ENCODE measurements around the gene SRGN. TPM values are rescaled to one million over a fixed set of nuclear protein-coding genes. Genes with fewer than 3 reads are reported as not detected.
A peak's percentile ranks its signal among the peaks of the same experiment; 100 is the strongest.

SRGN gene
- total and polyA plus RNA-seq, 2 of the 13 experiments (the other 11 are each of a cell fraction or from before 2014, with no cell fraction given) = 0.09 TPM; not detected in 1

DNA sequence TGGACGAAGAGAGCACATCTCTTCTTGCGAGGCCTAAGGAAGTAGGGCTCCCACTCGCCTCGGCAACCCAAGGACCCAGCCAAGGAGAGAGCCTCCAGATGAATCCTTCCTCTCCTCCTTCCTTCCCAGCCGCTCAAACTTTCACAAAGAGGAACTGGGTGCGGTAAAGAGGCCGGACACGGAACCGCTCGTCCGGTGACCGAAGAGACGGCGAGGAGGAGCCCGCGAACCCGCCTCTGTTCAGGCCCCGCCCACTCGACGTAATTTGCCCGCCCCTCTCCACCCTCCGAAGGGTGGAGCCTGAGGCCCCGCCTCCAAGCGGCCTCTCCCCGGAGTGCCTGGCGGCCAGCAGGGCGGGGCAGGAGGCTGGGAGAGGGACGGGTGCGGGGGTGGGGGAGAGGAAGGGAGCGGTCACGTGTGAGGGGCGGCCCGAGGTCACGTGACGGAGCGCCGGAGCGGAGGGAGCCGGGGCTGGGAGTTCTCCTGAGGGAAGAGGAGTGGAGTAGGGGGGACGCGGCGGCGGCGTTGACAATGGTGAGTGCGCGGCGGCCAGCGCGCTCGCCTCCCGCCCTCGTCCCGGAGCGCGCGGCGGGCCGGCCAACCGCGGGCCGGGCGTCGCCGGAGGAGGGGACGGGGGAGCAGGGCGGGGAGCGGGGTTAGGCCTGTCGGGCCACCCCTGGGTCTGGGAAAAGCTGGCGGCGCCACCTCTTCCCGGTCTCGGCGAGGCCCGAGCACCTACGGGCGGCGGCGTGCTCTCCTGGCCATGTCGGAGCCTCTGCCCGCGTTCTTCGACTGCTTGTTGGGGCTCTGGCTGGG is 36.1 kb downstream of the SRGN start, which contains the start of gene VPS26A (continued):
- TF ChIP-seq ZNF512 (CRISPR knock-in tag; IDR thresholded peaks at IDR 0.05) (no peak), ZNF335 (CRISPR knock-in tag; IDR thresholded peaks at IDR 0.05) (peak; percentile 78), KLF9 (CRISPR knock-in tag; IDR thresholded peaks at IDR 0.05; ENCODE audit: low read depth) (no peak), ZNF263 (CRISPR knock-in tag; IDR thresholded peaks at IDR 0.05) (peak; percentile 22; the same call in 1 of the 2 replicates), ZNF740 (CRISPR knock-in tag; IDR thresholded peaks at IDR 0.05) (no peak), ZNF747 (CRISPR knock-in tag; IDR thresholded peaks at IDR 0.05; ENCODE audit: borderline replicate concordance) (no peak), JUNB (CRISPR knock-in tag; IDR thresholded peaks at IDR 0.05; ENCODE audit: borderline replicate concordance) (no peak), KDM1A (CRISPR knock-in tag; IDR thresholded peaks at IDR 0.05) (no peak), ZNF775 (CRISPR knock-in tag; IDR thresholded peaks at IDR 0.05; ENCODE audit: borderline replicate concordance) (no peak), KMT2A (CRISPR knock-in tag; IDR thresholded peaks at IDR 0.05) (peak; percentile 66), ZNF234 (CRISPR knock-in tag; conservative IDR thresholded peaks at IDR 0.05) (no peak), DRAP1 (CRISPR knock-in tag; IDR thresholded peaks at IDR 0.05) (peak; percentile 82), ZNF558 (CRISPR knock-in tag; IDR thresholded peaks at IDR 0.05; ENCODE audit: borderline replicate concordance) (peak; percentile 25; the same call in 1 of the 2 replicates), PAX8 (CRISPR knock-in tag; IDR thresholded peaks at IDR 0.05; ENCODE audit: borderline replicate concordance) (peak; percentile 69; the same call in 1 of the 2 replicates), SMYD3 (CRISPR knock-in tag; IDR thresholded peaks at IDR 0.05) (no peak), ZMYM3 (CRISPR knock-in tag; IDR thresholded peaks at IDR 0.05) (no peak), KAT8 (CRISPR knock-in tag; IDR thresholded peaks at IDR 0.05) (peak; percentile 72), FOSL2 (CRISPR knock-in tag; IDR thresholded peaks at IDR 0.05) (no peak), ZNF367 (CRISPR knock-in tag; IDR thresholded peaks at IDR 0.05; ENCODE audit: borderline replicate concordance) (no peak), ZNF878 (CRISPR knock-in tag; IDR thresholded peaks at IDR 0.05) (peak; percentile 60; the same call in 1 of the 2 replicates), SETDB1 (CRISPR knock-in tag; IDR thresholded peaks at IDR 0.05; ENCODE audit: borderline replicate concordance) (no peak), SOX5 (CRISPR knock-in tag; IDR thresholded peaks at IDR 0.05; ENCODE audit: borderline replicate concordance) (peak; percentile 39), DMTF1 (CRISPR knock-in tag; IDR thresholded peaks at IDR 0.05) (no peak), BORCS8-MEF2B (CRISPR knock-in tag; IDR thresholded peaks at IDR 0.05) (no peak), ARID3A (IDR thresholded peaks at IDR 0.05; ENCODE audit: low read depth, low read length) (no peak)
